ENCODE measurements around the gene RBM38. TPM values are rescaled to one million over a fixed set of nuclear protein-coding genes. Genes with fewer than 3 reads are reported as not detected.

RBM38 gene
- total and polyA plus RNA-seq, 9 of the 15 experiments (the other 6 are each of a cell fraction or from before 2014, with no cell fraction given) = 0.28 to 82.4 (median 33.2) TPM

- TF ChIP-seq, protein P1, sequence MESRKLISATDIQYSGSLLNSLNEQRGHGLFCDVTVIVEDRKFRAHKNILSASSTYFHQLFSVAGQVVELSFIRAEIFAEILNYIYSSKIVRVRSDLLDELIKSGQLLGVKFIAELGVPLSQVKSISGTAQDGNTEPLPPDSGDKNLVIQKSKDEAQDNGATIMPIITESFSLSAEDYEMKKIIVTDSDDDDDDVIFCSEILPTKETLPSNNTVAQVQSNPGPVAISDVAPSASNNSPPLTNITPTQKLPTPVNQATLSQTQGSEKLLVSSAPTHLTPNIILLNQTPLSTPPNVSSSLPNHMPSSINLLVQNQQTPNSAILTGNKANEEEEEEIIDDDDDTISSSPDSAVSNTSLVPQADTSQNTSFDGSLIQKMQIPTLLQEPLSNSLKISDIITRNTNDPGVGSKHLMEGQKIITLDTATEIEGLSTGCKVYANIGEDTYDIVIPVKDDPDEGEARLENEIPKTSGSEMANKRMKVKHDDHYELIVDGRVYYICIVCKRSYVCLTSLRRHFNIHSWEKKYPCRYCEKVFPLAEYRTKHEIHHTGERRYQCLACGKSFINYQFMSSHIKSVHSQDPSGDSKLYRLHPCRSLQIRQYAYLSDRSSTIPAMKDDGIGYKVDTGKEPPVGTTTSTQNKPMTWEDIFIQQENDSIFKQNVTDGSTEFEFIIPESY (CRISPR knock-in tag; IDR thresholded peaks at IDR 0.05) = no peak
- TF ChIP-seq, protein P2, sequence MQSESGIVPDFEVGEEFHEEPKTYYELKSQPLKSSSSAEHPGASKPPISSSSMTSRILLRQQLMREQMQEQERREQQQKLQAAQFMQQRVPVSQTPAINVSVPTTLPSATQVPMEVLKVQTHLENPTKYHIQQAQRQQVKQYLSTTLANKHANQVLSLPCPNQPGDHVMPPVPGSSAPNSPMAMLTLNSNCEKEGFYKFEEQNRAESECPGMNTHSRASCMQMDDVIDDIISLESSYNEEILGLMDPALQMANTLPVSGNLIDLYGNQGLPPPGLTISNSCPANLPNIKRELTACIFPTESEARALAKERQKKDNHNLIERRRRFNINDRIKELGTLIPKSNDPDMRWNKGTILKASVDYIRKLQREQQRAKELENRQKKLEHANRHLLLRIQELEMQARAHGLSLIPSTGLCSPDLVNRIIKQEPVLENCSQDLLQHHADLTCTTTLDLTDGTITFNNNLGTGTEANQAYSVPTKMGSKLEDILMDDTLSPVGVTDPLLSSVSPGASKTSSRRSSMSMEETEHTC (IDR thresholded peaks at IDR 0.05) = no peak
- no peak for TF ChIP-seq ZKSCAN8 (CRISPR knock-in tag; IDR thresholded peaks at IDR 0.05)
- peak; percentile 66; the same call in 1 of the 2 replicates for TF ChIP-seq DPF2 (IDR thresholded peaks at IDR 0.05)
- TF ChIP-seq HCFC1 (IDR thresholded peaks at IDR 0.05; ENCODE audit: low read depth, low read length) = no peak
- TF ChIP-seq ZNF165 (CRISPR knock-in tag; IDR thresholded peaks at IDR 0.05; ENCODE audit: borderline replicate concordance) = no peak
- no peak for TF ChIP-seq THRAP3 (IDR thresholded peaks at IDR 0.05; ENCODE audit: borderline replicate concordance)
- no peak for TF ChIP-seq ZBTB8A (IDR thresholded peaks at IDR 0.05; ENCODE audit: partially characterized antibody)
- TF ChIP-seq NFYB (IDR thresholded peaks at IDR 0.05; ENCODE audit: extremely low read depth, insufficient read length) = no peak
- TF ChIP-seq MIER1 (IDR thresholded peaks at IDR 0.05; ENCODE audit: low read depth) = no peak
- TF ChIP-seq, protein P3, sequence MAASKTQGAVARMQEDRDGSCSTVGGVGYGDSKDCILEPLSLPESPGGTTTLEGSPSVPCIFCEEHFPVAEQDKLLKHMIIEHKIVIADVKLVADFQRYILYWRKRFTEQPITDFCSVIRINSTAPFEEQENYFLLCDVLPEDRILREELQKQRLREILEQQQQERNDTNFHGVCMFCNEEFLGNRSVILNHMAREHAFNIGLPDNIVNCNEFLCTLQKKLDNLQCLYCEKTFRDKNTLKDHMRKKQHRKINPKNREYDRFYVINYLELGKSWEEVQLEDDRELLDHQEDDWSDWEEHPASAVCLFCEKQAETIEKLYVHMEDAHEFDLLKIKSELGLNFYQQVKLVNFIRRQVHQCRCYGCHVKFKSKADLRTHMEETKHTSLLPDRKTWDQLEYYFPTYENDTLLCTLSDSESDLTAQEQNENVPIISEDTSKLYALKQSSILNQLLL (CRISPR knock-in tag; IDR thresholded peaks at IDR 0.05; ENCODE audit: borderline replicate concordance) = no peak
- no peak for TF ChIP-seq TCF15 (CRISPR knock-in tag; IDR thresholded peaks at IDR 0.05)
- TF ChIP-seq BCL6 (CRISPR knock-in tag; IDR thresholded peaks at IDR 0.05) = no peak
- TF ChIP-seq CXXC5 (CRISPR knock-in tag; IDR thresholded peaks at IDR 0.05) = peak; percentile 36; the same call in 1 of the 2 replicates
- no peak for TF ChIP-seq BRD9 (IDR thresholded peaks at IDR 0.05; ENCODE audit: low read depth, partially characterized antibody)
Observed at GRCh38 chr20:57448764-57449354, 57.7 kb downstream of the RBM38 start (continued).
